GM18858 (cell line): Measurements from ENCODE around the gene POC1B.

Experiments used
- ATAC-seq: cut with Tn5 transposase; IDR thresholded peaks from one replicate; pipeline ENCODE4 v1.9.1; 2021; ENCODE audit not compliant: unreplicated experiment

Gene POC1B

GRCh38 chr12:89390802-89391673 is 134.8 kb downstream of the POC1B start:
- ATAC-seq: no peak

GRCh38 chr12:89389755-89390661 is 135.8 kb downstream of the POC1B start:
- ATAC-seq: no peak

- no peak for ATAC-seq
Measured at GRCh38 chr12:89386138-89386537, 139.7 kb downstream of the POC1B start.

GRCh38 chr12:89384807-89385206 is 141.0 kb downstream of the POC1B start:
- no peak for ATAC-seq

- ATAC-seq: no peak
Measured at GRCh38 chr12:89384050-89384758, 141.6 kb downstream of the POC1B start.

GRCh38 chr12:89383235-89384049 is 142.4 kb downstream of the POC1B start:
- ATAC-seq: no peak

- no peak for ATAC-seq
Measured at GRCh38 chr12:89382328-89382727, 143.5 kb downstream of the POC1B start.

- no peak for ATAC-seq
Measured at GRCh38 chr12:89379839-89380467, 145.9 kb downstream of the POC1B start.

- ATAC-seq: no peak
Measured at GRCh38 chr12:89379148-89379838, 146.6 kb downstream of the POC1B start.

GRCh38 chr12:89376844-89377243 is 149.0 kb downstream of the POC1B start:
- no peak for ATAC-seq

- ATAC-seq: no peak
Measured at GRCh38 chr12:89376202-89376529, 149.7 kb downstream of the POC1B start.

GRCh38 chr12:89373763-89374572 is 151.9 kb downstream of the POC1B start:
- no peak for ATAC-seq

GRCh38 chr12:89372584-89373370 is 153.1 kb downstream of the POC1B start:
- no peak for ATAC-seq

- ATAC-seq: no peak
Measured at GRCh38 chr12:89370850-89371249, 155.0 kb downstream of the POC1B start.

- no peak for ATAC-seq
Measured at GRCh38 chr12:89370421-89370831, 155.4 kb downstream of the POC1B start.
